NCI-H82 treated with DMSO at 0.1 percent for 48 hours (cell line): ENCODE measurements around the gene CLEC16A.

Experiments used
- DNase-seq: peaks from one replicate; lab custom pipeline; 2025; ENCODE audit not compliant: unreplicated experiment; lab: John Stamatoyannopoulos, UW

CLEC16A gene

DNA sequence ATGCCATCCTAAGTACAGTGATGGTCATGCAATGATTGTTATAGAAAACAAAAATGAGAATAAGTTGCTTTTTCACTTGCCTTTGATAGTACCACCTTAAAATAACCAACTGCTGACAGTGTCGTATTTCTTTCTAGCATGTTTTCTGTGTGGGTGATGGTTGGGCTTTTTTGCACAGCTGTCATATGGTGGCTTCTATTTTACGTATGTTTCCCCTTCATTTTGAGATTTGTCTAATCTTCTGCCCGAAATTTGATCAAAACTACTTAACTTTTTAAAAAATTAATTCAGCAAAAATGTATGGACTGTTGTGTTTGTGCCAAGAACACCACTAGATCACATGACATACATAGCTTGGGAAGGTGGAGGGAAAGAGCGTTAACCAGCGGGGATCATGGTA is 90.7 kb downstream of the CLEC16A start:
- no peak for DNase-seq

DNA sequence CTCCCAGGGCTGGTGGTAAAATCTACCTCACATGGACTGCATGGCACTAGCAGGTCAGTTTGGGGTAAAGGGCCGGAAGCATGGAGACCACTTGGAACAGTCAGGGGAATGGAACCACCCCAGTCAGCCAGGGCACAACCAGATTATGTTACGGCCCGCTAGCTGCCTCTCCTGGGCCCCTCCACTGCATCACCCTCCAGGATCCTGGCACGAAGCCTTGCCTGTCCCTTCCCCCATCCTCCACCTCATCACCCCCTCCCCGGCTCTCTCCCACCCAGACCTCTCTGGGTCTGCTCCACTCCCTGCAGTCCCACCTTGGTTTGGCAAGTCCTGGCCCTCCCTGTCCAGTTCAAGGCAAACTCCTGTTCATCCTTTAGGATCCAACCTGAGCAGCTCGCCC is 91.7 kb downstream of the CLEC16A start:
- no peak for DNase-seq

GRCh38 chr16:11036868-11037410 is 92.6 kb downstream of the CLEC16A start:
- DNase-seq, result no peak

DNA sequence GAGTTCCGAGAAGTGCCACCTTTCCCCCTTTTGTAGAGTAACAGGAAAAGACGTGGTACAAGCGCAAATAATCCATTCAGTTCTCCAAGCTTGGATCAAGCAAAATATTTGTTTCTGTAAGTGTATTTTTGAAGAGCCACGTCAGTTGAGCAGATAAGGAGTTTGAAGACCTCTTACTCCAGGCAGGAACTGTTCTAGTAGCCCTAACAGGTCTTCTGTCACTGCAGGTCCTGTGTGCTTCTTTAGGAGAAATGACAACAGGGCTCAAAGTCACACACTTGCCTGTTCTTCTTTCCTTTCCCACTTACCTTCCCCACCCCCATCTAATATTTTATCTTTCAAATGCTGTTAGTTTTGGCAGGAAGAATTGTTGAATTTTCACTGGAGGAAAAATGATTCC is 93.9 kb downstream of the CLEC16A start:
- DNase-seq, result no peak

DNA sequence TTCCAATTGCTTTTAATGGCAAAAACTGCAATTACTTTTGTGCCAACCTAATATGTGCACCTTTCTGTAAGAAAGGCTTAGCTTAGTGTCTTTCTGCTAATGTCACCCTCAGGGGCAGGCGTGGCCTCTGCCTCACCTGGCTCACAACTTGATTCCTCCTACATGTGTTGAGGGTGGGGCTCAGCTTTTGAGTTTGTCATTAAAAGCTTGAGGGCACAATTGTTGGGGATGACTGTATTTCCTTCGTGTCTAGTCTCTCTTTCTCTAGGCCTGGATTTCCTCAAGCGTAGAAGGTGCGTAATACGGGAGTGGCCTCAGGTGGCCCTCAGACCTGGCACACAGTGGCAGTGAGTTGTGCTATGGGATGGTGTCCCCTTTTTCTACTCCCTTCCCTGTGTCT is 94.4 kb downstream of the CLEC16A start:
- DNase-seq, result no peak

GRCh38 chr16:11039726-11040125 is 95.4 kb downstream of the CLEC16A start:
- no peak for DNase-seq

DNA sequence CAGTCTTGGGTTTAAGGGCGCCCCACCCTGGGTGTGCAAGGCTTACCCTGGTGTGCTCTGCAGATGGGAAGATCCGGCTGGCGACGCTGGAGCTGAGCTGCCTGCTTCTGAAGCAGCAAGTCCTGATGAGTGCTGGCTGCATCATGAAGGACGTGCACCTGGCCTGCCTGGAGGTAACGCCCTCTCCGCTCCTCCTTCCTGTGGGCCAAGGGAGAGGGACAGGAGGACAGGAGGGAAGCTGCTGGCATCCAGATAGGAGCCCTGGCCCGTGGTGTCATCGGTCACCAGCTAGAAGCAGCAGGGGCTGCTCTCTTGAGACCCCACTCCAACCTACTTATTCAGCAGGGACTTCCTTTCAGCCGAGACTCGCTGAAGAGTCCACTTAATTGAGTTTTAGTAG is 97.8 kb downstream of the CLEC16A start:
- DNase-seq, result no peak

GRCh38 chr16:11045441-11045840 is 101.1 kb downstream of the CLEC16A start:
- no peak for DNase-seq

DNA sequence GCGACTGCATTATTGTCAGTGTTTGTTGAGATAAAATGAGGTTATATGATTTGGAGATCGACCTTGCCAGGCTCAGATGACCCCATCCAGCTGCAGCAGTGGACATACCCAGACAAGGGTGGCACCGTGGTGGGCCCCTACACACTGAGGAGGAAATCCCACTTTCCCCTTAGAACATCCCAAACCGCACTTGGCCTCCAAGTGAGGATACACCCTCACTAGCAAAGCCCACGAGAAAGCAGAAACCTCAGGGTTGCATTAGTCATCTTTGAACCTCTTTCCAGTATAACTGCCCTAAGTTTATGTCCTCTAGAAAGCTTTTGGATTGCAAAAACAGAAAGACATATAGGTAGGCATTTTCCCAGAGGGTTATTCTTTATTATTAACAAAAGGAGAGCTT is 101.5 kb downstream of the CLEC16A start:
- no peak for DNase-seq

DNA sequence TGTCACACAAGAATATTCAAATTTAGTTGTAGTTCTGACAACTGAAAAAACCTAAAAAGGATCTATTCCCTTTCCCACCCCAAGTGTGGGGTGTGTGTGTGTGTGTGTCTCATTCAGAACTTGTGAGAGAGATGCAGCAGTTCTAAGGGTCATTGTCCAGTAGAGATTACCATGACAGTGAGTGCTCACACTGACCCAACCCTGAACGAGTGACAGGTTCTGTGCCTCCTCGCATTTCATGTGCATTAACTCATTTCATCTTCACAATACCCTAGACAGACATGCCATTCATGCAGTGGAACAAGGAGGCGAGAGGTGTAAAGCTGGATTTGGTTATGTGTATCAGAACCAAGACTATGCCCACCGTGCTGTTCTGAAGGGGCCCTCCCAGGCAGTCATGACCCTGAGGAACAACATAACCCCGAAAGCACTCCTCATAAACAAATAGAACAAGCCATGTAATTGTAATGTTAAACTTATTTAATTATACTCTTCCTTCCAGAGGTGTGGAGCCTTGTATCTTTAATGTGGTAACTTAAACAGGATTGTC is 102.1 kb downstream of the CLEC16A start:
- DNase-seq, result no peak

GRCh38 chr16:11047057-11047456 is 102.7 kb downstream of the CLEC16A start:
- DNase-seq, result no peak

DNA sequence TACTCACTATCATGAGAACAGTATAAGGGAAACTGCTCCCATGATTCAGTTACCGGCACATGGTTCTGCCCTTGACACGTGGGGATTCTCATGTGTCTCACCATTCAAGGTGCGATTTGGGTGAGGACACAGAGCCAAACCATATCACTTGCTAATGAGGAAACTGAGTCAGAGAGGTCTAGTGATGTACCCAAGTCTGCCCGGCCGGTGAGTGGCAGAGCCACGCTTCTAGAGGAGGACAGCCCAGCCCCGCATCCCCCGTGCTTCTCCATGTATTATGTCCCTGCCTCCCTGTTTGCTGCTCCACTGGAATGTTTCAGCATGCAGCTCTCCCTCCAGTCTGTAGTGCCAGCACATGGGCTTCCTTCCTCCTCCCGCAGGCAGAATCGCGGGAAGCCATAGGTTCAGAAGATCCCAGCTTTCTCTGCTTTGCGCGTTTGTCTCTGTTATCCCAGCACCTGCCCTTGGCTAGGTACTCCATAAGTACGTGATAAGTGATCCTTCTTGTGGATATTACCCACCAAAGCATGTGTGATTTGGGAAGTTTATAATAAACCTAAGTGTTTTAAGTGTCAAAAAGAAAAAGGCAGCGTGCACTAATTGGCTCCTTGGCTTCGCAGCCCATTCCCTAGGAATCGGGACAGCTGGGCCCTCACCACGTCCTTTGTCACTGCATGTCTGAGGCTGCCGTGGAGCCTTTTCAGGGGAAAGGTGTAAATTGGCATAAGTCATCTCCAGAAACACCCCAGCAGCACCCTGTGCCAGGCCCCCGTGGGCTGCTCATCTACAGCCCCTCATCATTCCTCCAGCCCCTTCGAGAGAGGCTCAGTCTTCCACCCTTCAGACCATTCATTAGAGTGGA is 103.8 kb downstream of the CLEC16A start:
- no peak for DNase-seq

DNA sequence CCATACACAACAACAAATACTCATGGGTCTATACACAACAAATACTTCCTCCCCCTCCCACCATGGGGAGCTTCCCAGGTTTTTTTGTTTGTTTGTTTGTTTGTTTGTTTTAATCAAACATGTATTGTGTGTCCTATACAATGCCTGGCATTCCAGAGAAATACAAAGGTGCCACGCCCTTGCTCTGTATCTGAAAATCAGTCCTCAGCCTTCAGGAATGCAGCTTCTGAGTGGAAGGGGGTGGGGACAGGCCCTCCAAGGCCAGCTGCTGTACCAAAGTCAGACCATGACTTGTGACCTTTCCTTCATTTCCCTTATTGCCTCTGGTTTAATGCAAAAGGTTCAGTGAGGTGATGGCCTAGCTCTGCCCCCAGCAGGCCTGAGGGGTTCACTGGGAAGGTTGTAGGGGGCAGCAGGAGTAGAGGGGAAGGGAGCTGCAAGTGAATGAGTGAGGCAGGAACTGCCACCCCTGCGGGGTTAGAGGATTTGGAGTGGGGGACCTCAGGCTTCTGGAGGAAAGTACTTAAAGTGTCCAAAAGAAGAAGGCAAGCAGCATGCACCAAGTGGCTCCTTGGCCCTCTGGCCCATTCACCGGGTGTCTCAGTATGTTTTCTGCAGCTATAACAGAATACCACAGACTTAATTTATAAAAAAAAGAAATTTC is 105.2 kb downstream of the CLEC16A start:
- DNase-seq, result no peak

GRCh38 chr16:11050536-11050935 is 106.2 kb downstream of the CLEC16A start:
- DNase-seq, result no peak

GRCh38 chr16:11050944-11051343 is 106.6 kb downstream of the CLEC16A start:
- DNase-seq, result no peak

DNA sequence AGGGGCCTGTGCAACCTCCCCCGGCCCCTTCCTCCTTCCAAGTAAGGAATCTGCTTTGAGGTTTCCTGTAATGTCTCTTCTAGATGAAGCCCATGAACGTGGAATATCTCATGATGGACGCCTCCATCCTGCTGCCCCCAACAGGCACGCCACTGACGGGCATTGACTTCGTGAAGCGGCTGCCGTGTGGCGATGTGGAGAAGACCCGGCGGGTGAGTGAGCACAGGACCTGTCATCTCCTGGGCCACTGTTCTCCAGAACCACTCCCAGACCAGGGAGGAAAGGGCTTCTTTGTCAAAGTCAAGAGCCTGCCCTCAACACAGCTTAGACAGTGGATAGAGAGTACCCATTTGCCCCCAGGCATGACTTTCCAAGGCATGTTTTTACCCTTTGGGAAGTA is 107.1 kb downstream of the CLEC16A start:
- DNase-seq, result no peak

GRCh38 chr16:11051879-11052808 is 107.8 kb downstream of the CLEC16A start:
- DNase-seq, result no peak

DNA sequence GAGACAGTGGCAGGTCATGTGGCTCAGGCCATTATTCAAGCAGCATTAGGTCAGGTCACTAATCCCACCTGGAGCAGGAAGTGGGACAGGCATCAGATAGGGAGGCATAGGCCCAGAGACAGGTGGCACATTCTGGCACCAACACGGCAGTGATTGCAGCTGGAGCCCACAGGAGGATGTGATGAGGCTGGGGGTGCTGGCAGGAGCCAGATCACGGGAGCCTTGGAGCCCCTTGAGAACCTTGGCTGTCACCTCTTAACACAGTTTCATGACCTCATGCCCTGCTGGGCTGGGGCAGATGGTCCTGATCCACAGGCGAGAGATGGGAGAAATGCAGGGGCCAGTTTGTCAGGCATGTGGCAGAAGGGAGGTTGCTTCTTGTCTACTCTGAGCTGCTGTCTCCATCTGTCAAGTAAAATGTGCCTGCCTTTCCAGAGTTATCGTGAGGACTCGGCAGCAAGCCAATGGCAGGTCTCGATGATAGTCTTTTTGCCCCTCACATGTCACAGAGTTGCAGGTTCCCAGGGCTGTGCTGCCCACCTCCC is 109.6 kb downstream of the CLEC16A start:
- DNase-seq, result no peak

DNA sequence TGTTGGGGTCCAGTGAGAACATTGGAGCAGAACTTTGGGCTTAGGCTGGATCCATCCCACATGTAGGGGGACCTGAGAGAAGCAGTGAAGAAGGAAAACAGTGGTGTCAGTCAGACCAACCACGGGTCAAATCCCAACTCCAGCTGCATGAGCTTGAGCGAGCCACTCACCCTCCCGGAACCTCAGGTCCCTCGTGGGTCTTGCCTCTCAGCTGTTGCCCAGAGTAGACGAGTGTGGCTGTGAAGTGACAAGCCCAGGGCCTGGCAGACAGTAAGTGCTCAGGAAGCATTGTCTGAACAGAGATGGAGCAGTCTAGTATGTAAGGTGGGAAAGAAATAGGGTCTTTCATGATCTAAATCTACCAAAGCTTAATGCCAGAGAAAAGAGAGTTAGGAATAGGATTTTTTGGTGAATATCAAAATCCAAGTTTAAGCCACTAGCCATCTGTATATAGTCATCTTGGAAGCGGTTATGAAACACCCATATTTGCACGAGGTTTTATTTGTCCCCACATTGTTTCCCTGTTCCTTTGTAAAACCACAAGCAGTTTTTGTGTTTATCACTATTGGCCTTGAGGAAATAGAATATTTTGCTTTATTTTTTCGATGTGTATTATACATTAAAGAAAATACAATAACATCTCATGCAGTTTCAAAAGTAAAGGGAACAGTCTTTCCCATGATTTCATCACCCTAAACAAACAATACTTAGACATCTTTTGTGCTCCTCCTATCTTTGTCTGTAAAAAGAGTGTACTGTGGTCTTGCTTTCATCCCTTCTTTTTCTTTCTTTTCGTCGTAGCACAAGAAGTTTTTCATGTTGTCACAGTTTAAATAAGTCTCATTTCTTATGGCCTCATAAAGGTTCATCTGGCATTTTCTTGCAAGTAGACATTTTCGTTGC is 112.0 kb downstream of the CLEC16A start:
- DNase-seq, result no peak
